Neural cell (in vitro differentiated cells): Measurements from ENCODE around the gene RAB44.

Experiments
- EZH2 ChIP-seq: fragments of 200-600, 300-800 bp; shearing (Covaris generic), sonication (generic); IDR thresholded peaks from 2 replicates; pipeline ENCODE4 v1.6.1; 2014; ENCODE audit warnings: antibody characterized with exemption, low read length, borderline replicate concordance, mild to moderate bottlenecking; ENCODE audit not compliant: insufficient read depth, poor library complexity, severe bottlenecking
- POLR2AphosphoS5 ChIP-seq: IDR thresholded peaks from 2 replicates; pipeline ENCODE4 v1.6.1; 2012
- RAD21 ChIP-seq: fragments of 450-650 bp; conservative IDR thresholded peaks from 2 replicates; pipeline ENCODE4 v1.6.1; 2014; ENCODE audit warnings: antibody characterized with exemption, mild to moderate bottlenecking, moderate library complexity
- SMC3 ChIP-seq: fragments of 450-650 bp; conservative IDR thresholded peaks from 2 replicates; pipeline ENCODE4 v1.6.1; 2014; ENCODE audit warnings: antibody characterized with exemption, mild to moderate bottlenecking, moderate library complexity; ENCODE audit not compliant: poor library complexity
- TAF1 ChIP-seq: IDR thresholded peaks from 2 replicates; pipeline ENCODE4 v1.6.1; 2012; ENCODE audit warnings: low read depth
- TF ChIP-seq, protein P1 (sequence below): fragments of 450-650 bp; IDR thresholded peaks from 2 replicates; pipeline ENCODE4 v1.5.1; 2014; ENCODE audit warnings: antibody characterized with exemption, mild to moderate bottlenecking, moderate library complexity; ENCODE audit not compliant: poor library complexity, severe bottlenecking

GRCh38 chr6:36769183-36769675, 71.6 kb downstream of the RAB44 start:
- TF ChIP-seq, protein P1, sequence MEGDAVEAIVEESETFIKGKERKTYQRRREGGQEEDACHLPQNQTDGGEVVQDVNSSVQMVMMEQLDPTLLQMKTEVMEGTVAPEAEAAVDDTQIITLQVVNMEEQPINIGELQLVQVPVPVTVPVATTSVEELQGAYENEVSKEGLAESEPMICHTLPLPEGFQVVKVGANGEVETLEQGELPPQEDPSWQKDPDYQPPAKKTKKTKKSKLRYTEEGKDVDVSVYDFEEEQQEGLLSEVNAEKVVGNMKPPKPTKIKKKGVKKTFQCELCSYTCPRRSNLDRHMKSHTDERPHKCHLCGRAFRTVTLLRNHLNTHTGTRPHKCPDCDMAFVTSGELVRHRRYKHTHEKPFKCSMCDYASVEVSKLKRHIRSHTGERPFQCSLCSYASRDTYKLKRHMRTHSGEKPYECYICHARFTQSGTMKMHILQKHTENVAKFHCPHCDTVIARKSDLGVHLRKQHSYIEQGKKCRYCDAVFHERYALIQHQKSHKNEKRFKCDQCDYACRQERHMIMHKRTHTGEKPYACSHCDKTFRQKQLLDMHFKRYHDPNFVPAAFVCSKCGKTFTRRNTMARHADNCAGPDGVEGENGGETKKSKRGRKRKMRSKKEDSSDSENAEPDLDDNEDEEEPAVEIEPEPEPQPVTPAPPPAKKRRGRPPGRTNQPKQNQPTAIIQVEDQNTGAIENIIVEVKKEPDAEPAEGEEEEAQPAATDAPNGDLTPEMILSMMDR = no peak
- TF ChIP-seq TAF1 = no peak
- TF ChIP-seq POLR2AphosphoS5 = no peak
- no peak for TF ChIP-seq SMC3
- no peak for TF ChIP-seq EZH2
- TF ChIP-seq RAD21 = no peak
